ENCODE results near the gene PDE7B. TPM values are rescaled to one million over a fixed set of nuclear protein-coding genes. Genes with fewer than 3 reads are reported as not detected.
A peak's percentile ranks its signal among the peaks of the same experiment; 100 is the strongest.

Gene PDE7B
- total and polyA plus RNA-seq, 2 of the 13 experiments (the other 11 are each of a cell fraction or from before 2014, with no cell fraction given) = not detected

GRCh38 chr6:136191606-136192312, 340.3 kb downstream of the PDE7B start:
- ATAC-seq (peak; percentile 44), DNase-seq (ENCODE audit: low spot score) (no peak), FAIRE-seq (no peak)
- no TSS peak for BruUV-seq (replicated peaks)
- POLR2A ChIA-PET = no interaction called here
- CTCF ChIA-PET (ENCODE audit: low intra/inter-chr PET ratio, low total read pairs) = no interaction called here
- no peaks in the 10 kb centered on the region for H3K9me3 ChIP-seq (ENCODE audit: low read length)
- H3K9ac ChIP-seq (ENCODE audit: insufficient read depth, low read depth, low read length) = no peak overlapping the region
- TF ChIP-seq ZMYM4 (CRISPR knock-in tag; IDR thresholded peaks at IDR 0.05) (no peak), GZF1 (CRISPR knock-in tag; IDR thresholded peaks at IDR 0.05) (no peak), ZNF660 (CRISPR knock-in tag; IDR thresholded peaks at IDR 0.05; ENCODE audit: borderline replicate concordance, low read depth) (no peak), MXI1 (IDR thresholded peaks at IDR 0.05; ENCODE audit: borderline replicate concordance, low read depth, low read length) (no peak), ZNF180 (CRISPR knock-in tag; IDR thresholded peaks at IDR 0.05; ENCODE audit: borderline replicate concordance, low read depth) (no peak), REPIN1 (CRISPR knock-in tag; IDR thresholded peaks at IDR 0.05; ENCODE audit: borderline replicate concordance, low read depth) (no peak), ZSCAN12 (CRISPR knock-in tag; IDR thresholded peaks at IDR 0.05) (no peak), DMAP1 (CRISPR knock-in tag; IDR thresholded peaks at IDR 0.05) (no peak), SRSF4 (IDR thresholded peaks at IDR 0.05; ENCODE audit: low read depth, low read length, poor library complexity, severe bottlenecking) (no peak), ZNF780A (CRISPR knock-in tag; IDR thresholded peaks at IDR 0.05) (no peak)
- TF ChIP-seq, protein P1, sequence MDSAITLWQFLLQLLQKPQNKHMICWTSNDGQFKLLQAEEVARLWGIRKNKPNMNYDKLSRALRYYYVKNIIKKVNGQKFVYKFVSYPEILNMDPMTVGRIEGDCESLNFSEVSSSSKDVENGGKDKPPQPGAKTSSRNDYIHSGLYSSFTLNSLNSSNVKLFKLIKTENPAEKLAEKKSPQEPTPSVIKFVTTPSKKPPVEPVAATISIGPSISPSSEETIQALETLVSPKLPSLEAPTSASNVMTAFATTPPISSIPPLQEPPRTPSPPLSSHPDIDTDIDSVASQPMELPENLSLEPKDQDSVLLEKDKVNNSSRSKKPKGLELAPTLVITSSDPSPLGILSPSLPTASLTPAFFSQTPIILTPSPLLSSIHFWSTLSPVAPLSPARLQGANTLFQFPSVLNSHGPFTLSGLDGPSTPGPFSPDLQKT (CRISPR knock-in tag; IDR thresholded peaks at IDR 0.05; ENCODE audit: borderline replicate concordance) = no peak
- TF ChIP-seq, protein P2, sequence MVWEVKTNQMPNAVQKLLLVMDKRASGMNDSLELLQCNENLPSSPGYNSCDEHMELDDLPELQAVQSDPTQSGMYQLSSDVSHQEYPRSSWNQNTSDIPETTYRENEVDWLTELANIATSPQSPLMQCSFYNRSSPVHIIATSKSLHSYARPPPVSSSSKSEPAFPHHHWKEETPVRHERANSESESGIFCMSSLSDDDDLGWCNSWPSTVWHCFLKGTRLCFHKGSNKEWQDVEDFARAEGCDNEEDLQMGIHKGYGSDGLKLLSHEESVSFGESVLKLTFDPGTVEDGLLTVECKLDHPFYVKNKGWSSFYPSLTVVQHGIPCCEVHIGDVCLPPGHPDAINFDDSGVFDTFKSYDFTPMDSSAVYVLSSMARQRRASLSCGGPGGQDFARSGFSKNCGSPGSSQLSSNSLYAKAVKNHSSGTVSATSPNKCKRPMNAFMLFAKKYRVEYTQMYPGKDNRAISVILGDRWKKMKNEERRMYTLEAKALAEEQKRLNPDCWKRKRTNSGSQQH (CRISPR knock-in tag; IDR thresholded peaks at IDR 0.05; ENCODE audit: low read depth) = no peak
- H3K4me1 ChIP-seq (ENCODE audit: insufficient read depth, low read length) = no peaks in the 10 kb centered on the region
- no peaks in the 10 kb centered on the region for H3K79me2 ChIP-seq (ENCODE audit: insufficient read depth, low read length)
- H3K27ac ChIP-seq (ENCODE audit: extremely low read length, insufficient read depth, low read length) = no peak overlapping the region
- H3K4me3 ChIP-seq (replicated peaks in 1 of 3; ENCODE audit: insufficient read depth in 1 of 3, low read depth in 2 of 3, low read length in 3 of 3) = no peak overlapping the region
- H3K36me3 ChIP-seq (replicated peaks in 1 of 2; ENCODE audit: control insufficient read depth in 1 of 2, insufficient read depth in 2 of 2, low read length in 2 of 2) = no peaks in the 10 kb centered on the region
- intact Hi-C loops (cut with micrococcal nuclease; ENCODE audit: unreplicated experiment) = no loop called here
- H4K20me1 ChIP-seq (ENCODE audit: insufficient read depth, low read length) = no peaks in the 10 kb centered on the region
- H3K4me2 ChIP-seq (ENCODE audit: low read depth, low read length) = no peak overlapping the region
- no peak overlapping the region for H2AFZ ChIP-seq (ENCODE audit: low read length)
- H3K27me3 ChIP-seq (ENCODE audit: control insufficient read depth in 1 of 2, insufficient read depth in 2 of 2, low read length in 2 of 2) = 0 out of 5 replicates have a peak, but pooled peaks cover 0 to 4% of the 10 kb centered on the region in 2 experiments
- WGBS (ENCODE audit: low lambda C conversion rate) = 59% methylated on average over 23 of the region's 32 CpGs
- in situ Hi-C loops (cut with HindIII; ENCODE audit: extremely low pct_ligation_motif_present, low pct_unique_long_range_greater_than_20kb) = no loop called here
